ENCODE results near the gene NAALADL2. TPM values are rescaled to one million over a fixed set of nuclear protein-coding genes. Genes with fewer than 3 reads are reported as not detected.

The NAALADL2 gene
- total RNA-seq, 1 experiment from 2014 or later, result 1.9 TPM

GRCh38 chr3:175464362-175464761, 605.2 kb downstream of the NAALADL2 start:
- no peak overlapping the region for H3K4me3 ChIP-seq (ENCODE audit: low read length)
- no peak overlapping the region for H3K4me2 ChIP-seq (ENCODE audit: low read length)
- no peaks in the 10 kb centered on the region for H3K79me2 ChIP-seq (ENCODE audit: low read length)
- no peaks in the 10 kb centered on the region for H3K9me3 ChIP-seq (ENCODE audit: low read length)
- no peaks in the 10 kb centered on the region for H3K36me3 ChIP-seq (ENCODE audit: low read depth, low read length)
- TF ChIP-seq EZH2phosphoT487 (IDR thresholded peaks at IDR 0.05; ENCODE audit: borderline replicate concordance, low read length), result no peak
- no peak for TF ChIP-seq CTCF (conservative IDR thresholded peaks at IDR 0.05; ENCODE audit: low read depth, low read length)
- no peak for TF ChIP-seq EZH2 (IDR thresholded peaks at IDR 0.05; ENCODE audit: low read length, unreplicated experiment)
- H3K9me2 ChIP-seq (replicated peaks; ENCODE audit: low read length), result no peaks in the 10 kb centered on the region
- H3K27me3 ChIP-seq (ENCODE audit: low read length), result no peaks in the 10 kb centered on the region
- ChIA-PET POLR2A (ENCODE audit: unreplicated experiment) (no interaction called here), CTCF (no interaction called here)
- no peaks in the 10 kb centered on the region for H3K4me1 ChIP-seq (ENCODE audit: insufficient read depth, low read length)
- ATAC-seq (no peak), DNase-seq (no peak)
- no TSS peak for BruUV-seq (replicated peaks)
- H3K9ac ChIP-seq (ENCODE audit: low read length), result no peak overlapping the region
- no peaks in the 10 kb centered on the region for H4K20me1 ChIP-seq (ENCODE audit: low read length)
- H3F3A ChIP-seq (ENCODE audit: low read length, unreplicated experiment), result no peaks in the 10 kb centered on the region
- no peak overlapping the region for H2AFZ ChIP-seq (ENCODE audit: low read length)
- intact Hi-C loops (cut with micrococcal nuclease), result no loop called here
- no peak overlapping the region for H3K27ac ChIP-seq (ENCODE audit: low read length)

GRCh38 chr3:175469124-175469523, 610.0 kb downstream of the NAALADL2 start:
- TF ChIP-seq EZH2 (IDR thresholded peaks at IDR 0.05; ENCODE audit: low read length, unreplicated experiment), result no peak
- no peak for TF ChIP-seq CTCF (conservative IDR thresholded peaks at IDR 0.05; ENCODE audit: low read depth, low read length)
- TF ChIP-seq EZH2phosphoT487 (IDR thresholded peaks at IDR 0.05; ENCODE audit: borderline replicate concordance, low read length), result no peak
- Histone ChIP-seq H3K9me2 (replicated peaks; ENCODE audit: low read length) (no peaks in the 10 kb centered on the region), H4K20me1 (ENCODE audit: low read length) (no peaks in the 10 kb centered on the region), H3K4me1 (ENCODE audit: insufficient read depth, low read length) (no peaks in the 10 kb centered on the region), H3K79me2 (ENCODE audit: low read length) (no peaks in the 10 kb centered on the region), H2AFZ (ENCODE audit: low read length) (no peak overlapping the region), H3F3A (ENCODE audit: low read length, unreplicated experiment) (no peaks in the 10 kb centered on the region), H3K9ac (ENCODE audit: low read length) (no peak overlapping the region), H3K4me3 (ENCODE audit: low read length) (no peak overlapping the region), H3K4me2 (ENCODE audit: low read length) (no peak overlapping the region), H3K27me3 (ENCODE audit: low read length) (no peaks in the 10 kb centered on the region), H3K27ac (ENCODE audit: low read length) (no peak overlapping the region), H3K9me3 (ENCODE audit: low read length) (no peaks in the 10 kb centered on the region), H3K36me3 (ENCODE audit: low read depth, low read length) (no peaks in the 10 kb centered on the region)
- DNase-seq (no peak), ATAC-seq (peak; percentile 43)
- ChIA-PET CTCF (no interaction called here), POLR2A (ENCODE audit: unreplicated experiment) (no interaction called here)
- no TSS peak for BruUV-seq (replicated peaks)
- intact Hi-C loops (cut with micrococcal nuclease), result no loop called here

- no peaks in the 10 kb centered on the region for H3K9me3 ChIP-seq (ENCODE audit: low read length)
- DNase-seq, result no peak
- H3F3A ChIP-seq (ENCODE audit: low read length, unreplicated experiment), result no peaks in the 10 kb centered on the region
- POLR2A ChIA-PET (ENCODE audit: unreplicated experiment), result no interaction called here
- no peaks in the 10 kb centered on the region for H3K9me2 ChIP-seq (replicated peaks; ENCODE audit: low read length)
- H3K4me3 ChIP-seq (ENCODE audit: low read length), result no peak overlapping the region
- TF ChIP-seq EZH2phosphoT487 (IDR thresholded peaks at IDR 0.05; ENCODE audit: borderline replicate concordance, low read length) (no peak), CTCF (conservative IDR thresholded peaks at IDR 0.05; ENCODE audit: low read depth, low read length) (no peak), EZH2 (IDR thresholded peaks at IDR 0.05; ENCODE audit: low read length, unreplicated experiment) (no peak)
- 0 out of 2 replicates have a peak, but pooled peaks cover 7% of the 10 kb centered on the region for H3K4me1 ChIP-seq (ENCODE audit: insufficient read depth, low read length)
- no peaks in the 10 kb centered on the region for H3K36me3 ChIP-seq (ENCODE audit: low read depth, low read length)
- H3K4me2 ChIP-seq (ENCODE audit: low read length), result no peak overlapping the region
- no peaks in the 10 kb centered on the region for H4K20me1 ChIP-seq (ENCODE audit: low read length)
- no TSS peak for BruUV-seq (replicated peaks)
- no peak overlapping the region for H2AFZ ChIP-seq (ENCODE audit: low read length)
- no peaks in the 10 kb centered on the region for H3K27me3 ChIP-seq (ENCODE audit: low read length)
- CTCF ChIA-PET, result no interaction called here
- H3K27ac ChIP-seq (ENCODE audit: low read length), result no peak overlapping the region
- H3K9ac ChIP-seq (ENCODE audit: low read length), result no peak overlapping the region
- H3K79me2 ChIP-seq (ENCODE audit: low read length), result no peaks in the 10 kb centered on the region
- no peak for ATAC-seq
- intact Hi-C loops (cut with micrococcal nuclease), result no loop called here
Measured at GRCh38 chr3:175475765-175476164, 616.6 kb downstream of the NAALADL2 start.
